ENCODE data around the gene RELN. TPM values are rescaled to one million over a fixed set of nuclear protein-coding genes. Genes with fewer than 3 reads are reported as not detected.
"Not testable (repeated sequence)": the region's sequence is repeated elsewhere in the genome, so short reads cannot be mapped to it uniquely, and the experiment has no call there.

The RELN gene
- total RNA-seq: 14.1 TPM

GRCh38 chr7:103989200-103989784 lies at the start of gene RELN:
Gene RELN, minus strand, starts transcription at chr7:103989658. Its CDS starts 302 bp downstream, at chr7:103989356.
- Histone ChIP-seq H3K36me3 (ENCODE audit: control insufficient read depth in 3 of 3, insufficient read depth in 3 of 3, low read length in 3 of 3) (no peaks in the 10 kb centered on the region), H3K9ac (ENCODE audit: low read depth in 1 of 3, low read length in 3 of 3) (peak within 1 kb of the TSS in 2 of 3 donors; percentile 45 to 60), H3K4me1 (ENCODE audit: control insufficient read depth in 3 of 3, insufficient read depth in 3 of 3, low read length in 3 of 3) (peaks cover 7 to 15% (median 14%) of the 10 kb centered on the region in 3 donors), H3K4me3 (ENCODE audit: low read length in 3 of 3) (peak within 1 kb of the TSS; percentile 51 to 60 (median 52)), H3K9me3 (ENCODE audit: control insufficient read depth in 3 of 3, low read length in 3 of 3) (no peaks in the 10 kb centered on the region), H3K27me3 (ENCODE audit: control insufficient read depth in 3 of 3, insufficient read depth in 3 of 3, low read length in 3 of 3) (peaks cover 23 to 37% (median 23%) of the 10 kb centered on the region in 3 donors), H3K27ac (ENCODE audit: low read depth, low read length) (no peak within 1 kb of the TSS)

GRCh38 chr7:104038136-104038535 lies 48.7 kb upstream of the RELN start:
- no peaks in the 10 kb centered on the region for H3K4me1 ChIP-seq (ENCODE audit: control insufficient read depth in 3 of 3, insufficient read depth in 3 of 3, low read length in 3 of 3)
- H3K27ac ChIP-seq (ENCODE audit: low read depth, low read length): no peak overlapping the region
- peaks cover 3 to 6% (median 5%) of the 10 kb centered on the region in 3 donors for H3K27me3 ChIP-seq (ENCODE audit: control insufficient read depth in 3 of 3, insufficient read depth in 3 of 3, low read length in 3 of 3)
- peaks cover 0 to 6% (median 3%) of the 10 kb centered on the region in 3 donors for H3K9me3 ChIP-seq (ENCODE audit: control insufficient read depth in 3 of 3, low read length in 3 of 3)
- H3K9ac ChIP-seq (ENCODE audit: low read depth in 1 of 3, low read length in 3 of 3): no peak overlapping the region
- H3K4me3 ChIP-seq (ENCODE audit: low read length in 3 of 3): no peak overlapping the region
- no peaks in the 10 kb centered on the region for H3K36me3 ChIP-seq (ENCODE audit: control insufficient read depth in 3 of 3, insufficient read depth in 3 of 3, low read length in 3 of 3)

- H3K4me3 ChIP-seq (ENCODE audit: low read length in 3 of 3); H3K9me3 ChIP-seq (ENCODE audit: control insufficient read depth in 3 of 3, low read length in 3 of 3); H3K27ac ChIP-seq (ENCODE audit: low read depth, low read length); H3K4me1 ChIP-seq (ENCODE audit: control insufficient read depth in 3 of 3, insufficient read depth in 3 of 3, low read length in 3 of 3); H3K27me3 ChIP-seq (ENCODE audit: control insufficient read depth in 3 of 3, insufficient read depth in 3 of 3, low read length in 3 of 3); H3K9ac ChIP-seq (ENCODE audit: low read depth in 1 of 3, low read length in 3 of 3); H3K36me3 ChIP-seq (ENCODE audit: control insufficient read depth in 3 of 3, insufficient read depth in 3 of 3, low read length in 3 of 3): not testable (repeated sequence)
Observed at GRCh38 chr7:104036889-104037288, 47.4 kb upstream of the RELN start.

GRCh38 chr7:104035351-104035750 lies 45.9 kb upstream of the RELN start:
- H3K4me3 ChIP-seq (ENCODE audit: low read length in 3 of 3): no peak overlapping the region
- no peak overlapping the region for H3K27ac ChIP-seq (ENCODE audit: low read depth, low read length)
- no peak overlapping the region for H3K9ac ChIP-seq (ENCODE audit: low read depth in 1 of 3, low read length in 3 of 3)
- peaks cover 0 to 6% (median 3%) of the 10 kb centered on the region in 3 donors for H3K9me3 ChIP-seq (ENCODE audit: control insufficient read depth in 3 of 3, low read length in 3 of 3)
- no peaks in the 10 kb centered on the region for H3K36me3 ChIP-seq (ENCODE audit: control insufficient read depth in 3 of 3, insufficient read depth in 3 of 3, low read length in 3 of 3)
- no peaks in the 10 kb centered on the region for H3K27me3 ChIP-seq (ENCODE audit: control insufficient read depth in 3 of 3, insufficient read depth in 3 of 3, low read length in 3 of 3)
- H3K4me1 ChIP-seq (ENCODE audit: control insufficient read depth in 3 of 3, insufficient read depth in 3 of 3, low read length in 3 of 3): no peaks in the 10 kb centered on the region

GRCh38 chr7:104034679-104035078 lies 45.2 kb upstream of the RELN start:
- Histone ChIP-seq H3K4me3 (ENCODE audit: low read length in 3 of 3) (no peak overlapping the region), H3K36me3 (ENCODE audit: control insufficient read depth in 3 of 3, insufficient read depth in 3 of 3, low read length in 3 of 3) (no peaks in the 10 kb centered on the region), H3K27me3 (ENCODE audit: control insufficient read depth in 3 of 3, insufficient read depth in 3 of 3, low read length in 3 of 3) (no peaks in the 10 kb centered on the region), H3K9ac (ENCODE audit: low read depth in 1 of 3, low read length in 3 of 3) (no peak overlapping the region), H3K27ac (ENCODE audit: low read depth, low read length) (no peak overlapping the region), H3K9me3 (ENCODE audit: control insufficient read depth in 3 of 3, low read length in 3 of 3) (peaks cover 0 to 6% (median 3%) of the 10 kb centered on the region in 3 donors), H3K4me1 (ENCODE audit: control insufficient read depth in 3 of 3, insufficient read depth in 3 of 3, low read length in 3 of 3) (no peaks in the 10 kb centered on the region)

- H3K27me3 ChIP-seq (ENCODE audit: control insufficient read depth in 3 of 3, insufficient read depth in 3 of 3, low read length in 3 of 3): no peaks in the 10 kb centered on the region
- no peak overlapping the region for H3K9ac ChIP-seq (ENCODE audit: low read depth in 1 of 3, low read length in 3 of 3)
- H3K4me3 ChIP-seq (ENCODE audit: low read length in 3 of 3): no peak overlapping the region
- H3K9me3 ChIP-seq (ENCODE audit: control insufficient read depth in 3 of 3, low read length in 3 of 3): peaks cover 0 to 6% (median 3%) of the 10 kb centered on the region in 3 donors
- no peaks in the 10 kb centered on the region for H3K4me1 ChIP-seq (ENCODE audit: control insufficient read depth in 3 of 3, insufficient read depth in 3 of 3, low read length in 3 of 3)
- H3K27ac ChIP-seq (ENCODE audit: low read depth, low read length): no peak overlapping the region
- no peaks in the 10 kb centered on the region for H3K36me3 ChIP-seq (ENCODE audit: control insufficient read depth in 3 of 3, insufficient read depth in 3 of 3, low read length in 3 of 3)
Observed at GRCh38 chr7:104033837-104034236, 44.4 kb upstream of the RELN start.

- no peak overlapping the region for H3K4me3 ChIP-seq (ENCODE audit: low read length in 3 of 3)
- no peaks in the 10 kb centered on the region for H3K27me3 ChIP-seq (ENCODE audit: control insufficient read depth in 3 of 3, insufficient read depth in 3 of 3, low read length in 3 of 3)
- no peaks in the 10 kb centered on the region for H3K36me3 ChIP-seq (ENCODE audit: control insufficient read depth in 3 of 3, insufficient read depth in 3 of 3, low read length in 3 of 3)
- peaks cover 0 to 6% (median 3%) of the 10 kb centered on the region in 3 donors for H3K9me3 ChIP-seq (ENCODE audit: control insufficient read depth in 3 of 3, low read length in 3 of 3)
- H3K9ac ChIP-seq (ENCODE audit: low read depth in 1 of 3, low read length in 3 of 3): no peak overlapping the region
- H3K4me1 ChIP-seq (ENCODE audit: control insufficient read depth in 3 of 3, insufficient read depth in 3 of 3, low read length in 3 of 3): no peaks in the 10 kb centered on the region
- no peak overlapping the region for H3K27ac ChIP-seq (ENCODE audit: low read depth, low read length)
Observed at GRCh38 chr7:104032486-104032885, 43.0 kb upstream of the RELN start.

- Histone ChIP-seq H3K27ac (ENCODE audit: low read depth, low read length) (no peak overlapping the region), H3K9ac (ENCODE audit: low read depth in 1 of 3, low read length in 3 of 3) (no peak overlapping the region), H3K27me3 (ENCODE audit: control insufficient read depth in 3 of 3, insufficient read depth in 3 of 3, low read length in 3 of 3) (no peaks in the 10 kb centered on the region), H3K9me3 (ENCODE audit: control insufficient read depth in 3 of 3, low read length in 3 of 3) (peaks cover 0 to 5% (median 2%) of the 10 kb centered on the region in 3 donors), H3K36me3 (ENCODE audit: control insufficient read depth in 3 of 3, insufficient read depth in 3 of 3, low read length in 3 of 3) (no peaks in the 10 kb centered on the region), H3K4me3 (ENCODE audit: low read length in 3 of 3) (no peak overlapping the region), H3K4me1 (ENCODE audit: control insufficient read depth in 3 of 3, insufficient read depth in 3 of 3, low read length in 3 of 3) (no peaks in the 10 kb centered on the region)
Observed at GRCh38 chr7:104029765-104030164, 40.3 kb upstream of the RELN start.

GRCh38 chr7:104024632-104025031 lies 35.2 kb upstream of the RELN start:
- no peak overlapping the region for H3K4me3 ChIP-seq (ENCODE audit: low read length in 3 of 3)
- H3K4me1 ChIP-seq (ENCODE audit: control insufficient read depth in 3 of 3, insufficient read depth in 3 of 3, low read length in 3 of 3): no peaks in the 10 kb centered on the region
- no peak overlapping the region for H3K27ac ChIP-seq (ENCODE audit: low read depth, low read length)
- H3K36me3 ChIP-seq (ENCODE audit: control insufficient read depth in 3 of 3, insufficient read depth in 3 of 3, low read length in 3 of 3): no peaks in the 10 kb centered on the region
- H3K9ac ChIP-seq (ENCODE audit: low read depth in 1 of 3, low read length in 3 of 3): no peak overlapping the region
- no peaks in the 10 kb centered on the region for H3K9me3 ChIP-seq (ENCODE audit: control insufficient read depth in 3 of 3, low read length in 3 of 3)
- no peaks in the 10 kb centered on the region for H3K27me3 ChIP-seq (ENCODE audit: control insufficient read depth in 3 of 3, insufficient read depth in 3 of 3, low read length in 3 of 3)

- no peaks in the 10 kb centered on the region for H3K36me3 ChIP-seq (ENCODE audit: control insufficient read depth in 3 of 3, insufficient read depth in 3 of 3, low read length in 3 of 3)
- H3K27ac ChIP-seq (ENCODE audit: low read depth, low read length): no peak overlapping the region
- no peak overlapping the region for H3K4me3 ChIP-seq (ENCODE audit: low read length in 3 of 3)
- H3K4me1 ChIP-seq (ENCODE audit: control insufficient read depth in 3 of 3, insufficient read depth in 3 of 3, low read length in 3 of 3): no peaks in the 10 kb centered on the region
- H3K27me3 ChIP-seq (ENCODE audit: control insufficient read depth in 3 of 3, insufficient read depth in 3 of 3, low read length in 3 of 3): no peaks in the 10 kb centered on the region
- H3K9ac ChIP-seq (ENCODE audit: low read depth in 1 of 3, low read length in 3 of 3): no peak overlapping the region
- H3K9me3 ChIP-seq (ENCODE audit: control insufficient read depth in 3 of 3, low read length in 3 of 3): no peaks in the 10 kb centered on the region
Observed at GRCh38 chr7:104023100-104023499, 33.6 kb upstream of the RELN start.

Data from skeletal muscle tissue (tissue), 4 donors.